ENCODE results near the gene SLC24A3.

Gene SLC24A3

DNA sequence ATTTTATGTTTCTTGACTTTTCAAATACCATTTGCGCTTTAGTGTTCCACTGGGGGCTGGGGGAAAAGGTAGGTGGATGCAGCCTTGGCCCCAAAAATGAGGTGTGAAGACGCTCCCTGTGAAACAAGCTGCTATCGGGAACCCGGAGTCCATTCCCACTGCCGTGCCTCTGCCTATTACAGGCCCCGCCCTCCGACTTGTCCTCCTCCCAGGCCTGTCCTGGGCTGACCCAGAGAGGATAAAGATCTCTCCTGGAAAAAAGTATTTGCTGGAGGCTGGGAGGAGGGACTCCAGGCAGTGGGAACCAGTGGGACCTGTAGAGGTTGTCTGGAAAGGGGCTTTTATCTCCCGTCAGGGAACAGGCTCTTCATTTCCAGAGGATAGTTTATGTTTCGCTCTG is 215.0 kb downstream of the SLC24A3 start:
- TF ChIP-seq MYC (IDR thresholded peaks at IDR 0.05; ENCODE audit: low read depth, low read length) (no peak), CTCF (IDR thresholded peaks at IDR 0.05; ENCODE audit: low read depth, low read length) (no peak), POLR2A (IDR thresholded peaks at IDR 0.05; ENCODE audit: extremely low read depth, insufficient read length) (no peak)
- TF ChIP-seq, protein P1, sequence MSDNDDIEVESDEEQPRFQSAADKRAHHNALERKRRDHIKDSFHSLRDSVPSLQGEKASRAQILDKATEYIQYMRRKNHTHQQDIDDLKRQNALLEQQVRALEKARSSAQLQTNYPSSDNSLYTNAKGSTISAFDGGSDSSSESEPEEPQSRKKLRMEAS (IDR thresholded peaks at IDR 0.05; ENCODE audit: low read depth, low read length): no peak
- no peak overlapping the region for H3K4me3 ChIP-seq (ENCODE audit: low read depth, low read length)
- no peak for DNase-seq (ENCODE audit: low read depth)

- H3K4me3 ChIP-seq (ENCODE audit: low read depth, low read length): peak overlapping the region; percentile 14
- DNase-seq (ENCODE audit: low read depth): no peak
- TF ChIP-seq CTCF (IDR thresholded peaks at IDR 0.05; ENCODE audit: low read depth, low read length): no peak
- no peak for TF ChIP-seq MYC (IDR thresholded peaks at IDR 0.05; ENCODE audit: low read depth, low read length)
- TF ChIP-seq POLR2A (IDR thresholded peaks at IDR 0.05; ENCODE audit: extremely low read depth, insufficient read length): no peak
- TF ChIP-seq, protein P1 (IDR thresholded peaks at IDR 0.05; ENCODE audit: low read depth, low read length): no peak
Measured at GRCh38 chr20:19427913-19428312, 215.5 kb downstream of the SLC24A3 start.

- TF ChIP-seq, protein P1 (IDR thresholded peaks at IDR 0.05; ENCODE audit: low read depth, low read length): no peak
- TF ChIP-seq POLR2A (IDR thresholded peaks at IDR 0.05; ENCODE audit: extremely low read depth, insufficient read length) (no peak), CTCF (IDR thresholded peaks at IDR 0.05; ENCODE audit: low read depth, low read length) (no peak)
- peak overlapping the region; percentile 14 for H3K4me3 ChIP-seq (ENCODE audit: low read depth, low read length)
- DNase-seq (ENCODE audit: low read depth): peak; percentile 72
Measured at GRCh38 chr20:19428324-19428723, 215.9 kb downstream of the SLC24A3 start.

DNA sequence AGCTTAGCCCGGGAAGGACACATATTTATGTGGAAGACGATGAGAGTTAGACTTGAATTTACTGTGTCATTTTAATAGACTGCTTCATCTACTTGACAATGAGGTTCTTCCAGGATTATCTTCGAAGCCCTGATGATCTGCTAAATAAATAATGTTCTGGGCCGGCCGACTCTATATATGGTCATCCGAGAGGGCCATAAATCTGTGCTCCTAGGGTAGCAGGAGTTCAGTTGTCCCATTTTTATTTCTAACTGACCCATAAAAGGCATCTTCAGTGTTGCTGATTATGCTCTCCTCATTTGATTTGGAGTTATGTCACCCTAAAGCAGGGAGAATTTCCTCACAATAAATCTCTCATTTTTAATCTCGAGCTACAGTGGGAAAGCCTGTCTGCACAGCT is 217.1 kb downstream of the SLC24A3 start:
- no peak overlapping the region for H3K4me3 ChIP-seq (ENCODE audit: low read depth, low read length)
- no peak for DNase-seq (ENCODE audit: low read depth)
- TF ChIP-seq MYC (IDR thresholded peaks at IDR 0.05; ENCODE audit: low read depth, low read length) (no peak), POLR2A (IDR thresholded peaks at IDR 0.05; ENCODE audit: extremely low read depth, insufficient read length) (no peak), CTCF (IDR thresholded peaks at IDR 0.05; ENCODE audit: low read depth, low read length) (no peak)
- TF ChIP-seq, protein P1 (IDR thresholded peaks at IDR 0.05; ENCODE audit: low read depth, low read length): no peak

GRCh38 chr20:19430641-19431315 is 218.3 kb downstream of the SLC24A3 start:
- no peak for TF ChIP-seq MYC (IDR thresholded peaks at IDR 0.05; ENCODE audit: low read depth, low read length)
- TF ChIP-seq, protein P1 (IDR thresholded peaks at IDR 0.05; ENCODE audit: low read depth, low read length): no peak
- no peak for TF ChIP-seq CTCF (IDR thresholded peaks at IDR 0.05; ENCODE audit: low read depth, low read length)
- TF ChIP-seq POLR2A (IDR thresholded peaks at IDR 0.05; ENCODE audit: extremely low read depth, insufficient read length): no peak
- H3K4me3 ChIP-seq (ENCODE audit: low read depth, low read length): no peak overlapping the region
- no peak for DNase-seq (ENCODE audit: low read depth)

Measured in NB4 (cell line).